Astrocyte of the cerebellum (primary cell): ENCODE measurements around the gene SPDYE1.

Experiments
- DNase-seq: peaks from one replicate; pipeline ENCODE4 v3.0.0-alpha.2; 2011; ENCODE audit warnings: low read depth
- H3K4me3 ChIP-seq: 2 replicates; pipeline ENCODE4 v1.5.1; 2011; ENCODE audit warnings: mild to moderate bottlenecking, low read depth, low read length, moderate library complexity
- in situ Hi-C: cut with HindIII; loops from 2 replicates; pipeline ENCODE4 v1.10.0; 2017; ENCODE audit warnings: low sequenced_read_pairs
- TF ChIP-seq, protein P1 (sequence below): IDR thresholded peaks from 2 replicates; pipeline ENCODE4 v1.5.1; 2012; ENCODE audit warnings: low read length, low read depth, moderate library complexity, mild to moderate bottlenecking; ENCODE audit errors: missing control alignments

SPDYE1 gene

DNA sequence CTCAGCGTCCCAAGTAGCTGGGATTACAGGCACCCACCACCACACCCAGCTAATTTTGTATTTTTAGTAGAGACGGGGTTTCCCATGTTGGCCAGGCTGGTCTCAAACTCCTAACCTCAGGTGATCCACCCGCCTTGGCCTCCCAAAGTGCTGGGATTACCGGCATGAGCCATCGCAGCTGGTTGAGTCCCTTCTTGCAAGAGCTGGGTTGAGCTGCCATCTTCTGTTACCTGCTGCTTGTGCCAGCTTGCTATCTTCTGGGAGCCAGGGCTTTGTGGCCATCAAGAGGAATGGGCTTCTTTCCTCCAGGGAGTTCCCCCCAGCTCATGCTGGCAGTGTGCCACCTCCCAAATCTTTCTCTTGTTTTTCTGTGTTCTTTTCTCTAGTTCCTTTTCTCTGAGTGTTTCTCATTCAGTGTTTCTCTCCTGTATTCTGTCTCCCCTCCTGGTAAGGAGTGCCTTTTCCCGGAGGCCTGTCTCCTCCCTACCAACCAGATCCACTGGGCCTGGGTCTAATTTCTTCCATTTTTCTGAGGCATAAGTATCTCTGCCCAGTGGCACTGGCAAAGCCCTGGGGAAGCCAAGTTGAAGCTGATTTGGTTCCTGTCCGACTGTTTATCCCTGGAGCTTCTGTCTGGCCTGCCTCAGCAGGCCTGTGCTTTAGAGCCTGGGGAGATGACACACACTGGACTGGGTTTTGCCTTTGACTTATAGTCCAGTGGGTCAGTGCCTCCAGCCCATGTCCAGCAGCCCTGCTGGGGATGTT is 50.5 kb downstream of the SPDYE1 start:
- no peak for DNase-seq
- in situ Hi-C loops = no loop called here
- TF ChIP-seq, protein P1, sequence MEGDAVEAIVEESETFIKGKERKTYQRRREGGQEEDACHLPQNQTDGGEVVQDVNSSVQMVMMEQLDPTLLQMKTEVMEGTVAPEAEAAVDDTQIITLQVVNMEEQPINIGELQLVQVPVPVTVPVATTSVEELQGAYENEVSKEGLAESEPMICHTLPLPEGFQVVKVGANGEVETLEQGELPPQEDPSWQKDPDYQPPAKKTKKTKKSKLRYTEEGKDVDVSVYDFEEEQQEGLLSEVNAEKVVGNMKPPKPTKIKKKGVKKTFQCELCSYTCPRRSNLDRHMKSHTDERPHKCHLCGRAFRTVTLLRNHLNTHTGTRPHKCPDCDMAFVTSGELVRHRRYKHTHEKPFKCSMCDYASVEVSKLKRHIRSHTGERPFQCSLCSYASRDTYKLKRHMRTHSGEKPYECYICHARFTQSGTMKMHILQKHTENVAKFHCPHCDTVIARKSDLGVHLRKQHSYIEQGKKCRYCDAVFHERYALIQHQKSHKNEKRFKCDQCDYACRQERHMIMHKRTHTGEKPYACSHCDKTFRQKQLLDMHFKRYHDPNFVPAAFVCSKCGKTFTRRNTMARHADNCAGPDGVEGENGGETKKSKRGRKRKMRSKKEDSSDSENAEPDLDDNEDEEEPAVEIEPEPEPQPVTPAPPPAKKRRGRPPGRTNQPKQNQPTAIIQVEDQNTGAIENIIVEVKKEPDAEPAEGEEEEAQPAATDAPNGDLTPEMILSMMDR = no peak
- H3K4me3 ChIP-seq = no peak overlapping the region

GRCh38 chr7:44050121-44050914 is 52.6 kb downstream of the SPDYE1 start:
- TF ChIP-seq, protein P1 = no peak
- H3K4me3 ChIP-seq = no peak overlapping the region
- DNase-seq = no peak
- in situ Hi-C loops = no loop called here

GRCh38 chr7:44050915-44051560 is 53.3 kb downstream of the SPDYE1 start:
- TF ChIP-seq, protein P1 = no peak
- no peak overlapping the region for H3K4me3 ChIP-seq
- no peak for DNase-seq
- in situ Hi-C loops = no loop called here

DNA sequence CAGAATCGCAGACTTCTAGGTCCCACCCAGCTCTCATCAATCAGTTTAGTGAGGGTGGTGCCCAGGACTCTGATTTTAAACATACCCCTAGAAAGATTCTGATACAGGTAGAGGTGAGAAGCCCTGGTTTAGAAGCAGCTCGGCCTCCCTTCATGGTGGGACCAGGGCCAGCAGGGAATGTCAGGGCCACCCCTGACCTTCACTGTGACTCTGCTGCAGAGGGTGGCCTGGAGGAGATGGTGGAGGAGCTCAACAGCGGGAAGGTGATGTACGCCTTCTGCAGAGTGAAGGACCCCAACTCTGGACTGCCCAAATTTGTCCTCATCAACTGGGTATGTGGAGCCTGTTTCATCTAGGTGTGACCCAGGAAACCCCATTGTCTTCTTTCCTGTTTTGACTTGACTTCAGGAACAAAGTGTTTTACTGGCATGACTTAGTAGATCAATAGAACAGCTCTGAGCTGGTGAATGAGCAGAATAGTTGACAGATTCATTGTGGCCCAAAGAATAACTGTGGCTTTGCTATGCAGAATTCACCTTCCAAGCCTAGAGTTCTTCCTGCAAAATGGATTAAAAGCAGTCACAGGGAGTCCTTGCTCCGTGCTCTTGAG is 54.0 kb downstream of the SPDYE1 start:
- in situ Hi-C loops = no loop called here
- TF ChIP-seq, protein P1 = no peak
- no peak overlapping the region for H3K4me3 ChIP-seq
- DNase-seq = no peak

- TF ChIP-seq, protein P1 = no peak
- in situ Hi-C loops = no loop called here
- no peak for DNase-seq
- H3K4me3 ChIP-seq = no peak overlapping the region
These were observed 55.2 kb downstream of the SPDYE1 start for GRCh38 chr7:44052771-44053365.

- no peak overlapping the region for H3K4me3 ChIP-seq
- in situ Hi-C loops = no loop called here
- TF ChIP-seq, protein P1 = no peak
- DNase-seq = no peak
These were observed 59.0 kb downstream of the SPDYE1 start for GRCh38 chr7:44056681-44057080.
